GM12878 (cell line): ENCODE measurements around the gene TRAPPC6A. TPM values are rescaled to one million over a fixed set of nuclear protein-coding genes. Genes with fewer than 3 reads are reported as not detected.

Source experiments
- BACH1 ChIP-seq: fragments of 450-650 bp; IDR thresholded peaks from 2 replicates; pipeline ENCODE4 v1.6.1; 2017; ENCODE audit warnings: mild to moderate bottlenecking, borderline replicate concordance
- BCL3 ChIP-seq: IDR thresholded peaks from 2 replicates; pipeline ENCODE4 v1.6.1; 2011; ENCODE audit warnings: borderline replicate concordance, low read depth, mild to moderate bottlenecking, moderate library complexity, low read length; ENCODE audit not compliant: insufficient read depth, poor library complexity, severe bottlenecking
- CBFB ChIP-seq: IDR thresholded peaks from 2 replicates; pipeline ENCODE4 v1.6.1; 2016; ENCODE audit warnings: antibody characterized with exemption, low read depth
- DPF2 ChIP-seq: fragments of 450-650 bp; IDR thresholded peaks from 2 replicates; pipeline ENCODE4 v1.6.1; 2017; ENCODE audit warnings: mild to moderate bottlenecking
- E2F8 ChIP-seq: fragments of 450-650 bp; IDR thresholded peaks from 2 replicates; pipeline ENCODE4 v1.6.1; 2018; ENCODE audit warnings: mild to moderate bottlenecking, low read depth, moderate library complexity; ENCODE audit not compliant: partially characterized antibody
- FOXM1 ChIP-seq: IDR thresholded peaks from 2 replicates; pipeline ENCODE4 v1.6.1; 2012; ENCODE audit warnings: low read depth, mild to moderate bottlenecking, inconsistent platforms, low read length, moderate library complexity
- GATAD2B ChIP-seq: fragments of 450-650 bp; conservative IDR thresholded peaks from 2 replicates; pipeline ENCODE4 v1.6.1; 2017; ENCODE audit warnings: low read depth, mild to moderate bottlenecking, moderate library complexity
- MYB ChIP-seq: fragments of 150-350 bp; IDR thresholded peaks from 2 replicates; pipeline ENCODE4 v1.6.1; 2014; ENCODE audit warnings: mild to moderate bottlenecking, low read depth, low read length, borderline replicate concordance
- NR2C2 ChIP-seq: IDR thresholded peaks from 2 replicates; pipeline ENCODE4 v1.6.1; 2011; ENCODE audit warnings: borderline replicate concordance, low read depth; ENCODE audit not compliant: control insufficient read depth, insufficient read length
- POLR2A ChIP-seq: IDR thresholded peaks from 2 replicates; pipeline ENCODE4 v1.6.1; 2011; ENCODE audit warnings: low read depth, mild to moderate bottlenecking, low read length
- POLR2AphosphoS5 ChIP-seq: IDR thresholded peaks from 2 replicates; pipeline ENCODE4 v1.6.1; 2011; ENCODE audit warnings: mild to moderate bottlenecking, low read length, inconsistent platforms
- POU2F2 ChIP-seq: IDR thresholded peaks from 3 replicates; pipeline ENCODE4 v1.6.1; 2011; ENCODE audit warnings: low read depth, mild to moderate bottlenecking, low read length, borderline replicate concordance
- RAD21 ChIP-seq: IDR thresholded peaks from 2 replicates; pipeline ENCODE4 v1.6.1; 2011; ENCODE audit warnings: mild to moderate bottlenecking, low read depth, low read length, moderate library complexity; ENCODE audit not compliant: insufficient read depth
- RAD51 ChIP-seq: fragments of 450-650 bp; IDR thresholded peaks from 2 replicates; pipeline ENCODE4 v1.6.1; 2016; ENCODE audit warnings: moderate library complexity, mild to moderate bottlenecking, inconsistent platforms
- SMAD1 ChIP-seq: fragments of 450-650 bp; IDR thresholded peaks from 2 replicates; pipeline ENCODE4 v1.6.1; 2018; ENCODE audit warnings: mild to moderate bottlenecking, low read depth; ENCODE audit not compliant: partially characterized antibody
- SMARCA5 ChIP-seq: fragments of 450-650 bp; IDR thresholded peaks from 2 replicates; pipeline ENCODE4 v1.6.1; 2017; ENCODE audit warnings: mild to moderate bottlenecking
- WRNIP1 ChIP-seq: IDR thresholded peaks from 2 replicates; pipeline ENCODE4 v1.6.1; 2011; ENCODE audit warnings: low read depth, low read length, improper control_type of control experiment, borderline replicate concordance
- ZBTB40 ChIP-seq: fragments of 450-650 bp; IDR thresholded peaks from 2 replicates; pipeline ENCODE4 v1.6.1; 2016; ENCODE audit warnings: mild to moderate bottlenecking, moderate library complexity, borderline replicate concordance
- ZNF24 ChIP-seq: fragments of 450-650 bp; IDR thresholded peaks from 2 replicates; pipeline ENCODE4 v1.6.1; 2017; ENCODE audit warnings: antibody characterized with exemption, mild to moderate bottlenecking
- ZNF384 ChIP-seq: IDR thresholded peaks from 2 replicates; pipeline ENCODE4 v1.6.1; 2012; ENCODE audit warnings: low read depth, mild to moderate bottlenecking, low read length, improper control_type of control experiment, borderline replicate concordance
- polyA plus RNA-seq, 11 experiments: library from polyadenylated mRNA; depleted of rRNA in 4 of 11; unstranded in 6 of 11; stranded (reverse) in 5 of 11; fragments of >200 nt; fragmentation: Nextera tagmentation in 4 of 11; fragmentation: Illumina TruSeq in 1 of 11; extraction: Ambion mirVana in 4 of 11; extraction: Trizol in 1 of 11; gene quantifications; 1 replicate in 1 of 11; 2 replicates in 10 of 11; pipeline versions ENCODE4 v1.2.1 to v1.2.3, GENCODE V29; 2011 to 2016; ENCODE audit warnings: inconsistent platforms in 2 of 11, missing spikeins in 2 of 11, low read depth in 1 of 11
- total RNA-seq, 4 experiments: library from RNA; depleted of rRNA in 3 of 4; stranded (reverse); fragments of >200 nt in 3 of 4; fragmentation: Illumina TruSeq in 1 of 4; extraction: Trizol in 1 of 4; gene quantifications; 2 replicates each; pipeline versions ENCODE4 v1.2.1 to v1.2.3, GENCODE V29; 2013 to 2021

TRAPPC6A gene
- total and polyA plus RNA-seq, 10 of the 15 experiments (the other 5 are each of a cell fraction or from before 2014, with no cell fraction given) = 1.8 to 83.9 (median 35.8) TPM

- 0 out of 2 replicates have a peak, but pooled peaks have one; percentile 66 for TF ChIP-seq SMARCA5
- no peak for TF ChIP-seq E2F8
- TF ChIP-seq GATAD2B = 0 out of 2 replicates have a peak, but pooled peaks have one; percentile 29
- no peak for TF ChIP-seq CBFB
- no peak for TF ChIP-seq SMAD1
- no peak for TF ChIP-seq WRNIP1
- TF ChIP-seq ZBTB40 = no peak
- TF ChIP-seq NR2C2 = no peak
- TF ChIP-seq FOXM1 = no peak
- TF ChIP-seq MYB = no peak
- TF ChIP-seq RAD51 = no peak
- TF ChIP-seq RAD21 = peak; percentile 76
- TF ChIP-seq DPF2 = no peak
- no peak for TF ChIP-seq ZNF24
- no peak for TF ChIP-seq ZNF384
- TF ChIP-seq BCL3 = no peak
- TF ChIP-seq POLR2AphosphoS5 = no peak
- peak; percentile 28; the same call in 1 of the 2 replicates for TF ChIP-seq POLR2A
- peak; percentile 22; the same call in 1 of the 3 replicates for TF ChIP-seq POU2F2
- TF ChIP-seq BACH1 = no peak
These were observed 52.0 kb downstream of the TRAPPC6A start (continued) for GRCh38 chr19:45125975-45126493.
